ENCODE measurements around the gene TRIM63.

- TF ChIP-seq CTCF (IDR thresholded peaks at IDR 0.05) (no peak), EZH2 (IDR thresholded peaks at IDR 0.05; ENCODE audit: borderline replicate concordance, insufficient read depth, low read depth, low read length, poor library complexity, severe bottlenecking) (no peak)
Measured at GRCh38 chr1:26079960-26080814, 12.8 kb upstream of the TRIM63 start.

Data from B cell (primary cell).